NCI-H2227 (cell line): Measurements from ENCODE around the gene CDC23.
"Not testable (repeated sequence)": the region's sequence is repeated elsewhere in the genome, so short reads cannot be mapped to it uniquely, and the experiment has no call there.

Experiments used
- DNase-seq: peaks from one replicate; lab custom pipeline; 2025; ENCODE audit not compliant: unreplicated experiment; lab: John Stamatoyannopoulos, UW

Gene CDC23

DNA sequence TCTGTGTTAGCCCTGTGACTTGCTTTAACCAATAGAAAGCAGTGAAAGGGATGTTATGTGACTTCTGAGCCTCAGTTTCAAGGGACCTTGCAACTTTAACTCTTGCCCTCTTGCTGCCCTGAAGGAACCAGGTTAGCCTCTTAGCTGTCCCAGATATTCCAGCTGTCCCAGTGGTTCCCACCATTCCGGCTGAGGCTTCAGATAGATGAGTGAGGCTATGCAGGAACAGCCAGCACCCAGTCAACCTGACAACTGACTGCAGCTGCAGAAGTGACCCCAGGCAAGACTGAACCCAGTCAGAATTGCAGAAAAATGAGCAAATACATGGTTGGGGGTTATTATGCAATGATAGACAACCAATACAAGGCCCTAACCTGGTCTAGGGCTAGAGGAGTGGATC is 10.4 kb upstream of the CDC23 start:
- no peak for DNase-seq

DNA sequence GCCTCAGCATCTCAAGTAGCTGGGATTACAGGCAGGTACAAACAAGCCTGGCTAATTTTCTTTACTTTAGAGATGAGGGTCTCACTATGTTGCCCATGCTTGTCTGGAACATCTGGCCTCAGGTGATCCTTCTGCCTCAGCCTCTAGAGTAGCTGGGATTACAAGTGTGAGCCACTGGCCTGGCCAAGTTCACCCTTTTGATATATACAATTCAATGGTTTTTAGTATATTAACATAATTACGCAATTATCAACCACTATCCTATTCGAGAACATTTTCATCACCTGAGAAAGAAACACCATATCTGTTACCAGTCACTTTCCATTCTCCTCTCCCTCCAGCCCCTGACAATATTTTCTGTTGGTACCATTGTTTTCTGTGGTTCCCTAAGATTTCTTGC is 3.7 kb upstream of the CDC23 start:
- no peak for DNase-seq

DNA sequence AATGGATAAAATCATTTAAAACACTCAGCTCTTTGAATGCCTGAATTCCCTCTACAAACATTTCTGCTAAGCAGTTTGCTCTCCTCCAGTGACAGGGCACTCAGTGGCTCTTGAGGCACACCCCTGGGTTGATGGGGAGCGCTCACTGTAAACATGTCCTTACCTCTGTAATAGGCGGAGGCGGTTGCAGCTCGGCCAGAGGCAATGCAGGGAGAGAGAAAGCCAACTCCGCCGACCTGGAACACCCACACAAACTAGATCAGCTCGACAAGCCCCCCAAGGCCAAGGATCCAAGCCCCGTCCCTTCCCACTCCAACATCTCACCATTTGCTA is 329 bp downstream of the CDC23 start:
- no peak for DNase-seq

DNA sequence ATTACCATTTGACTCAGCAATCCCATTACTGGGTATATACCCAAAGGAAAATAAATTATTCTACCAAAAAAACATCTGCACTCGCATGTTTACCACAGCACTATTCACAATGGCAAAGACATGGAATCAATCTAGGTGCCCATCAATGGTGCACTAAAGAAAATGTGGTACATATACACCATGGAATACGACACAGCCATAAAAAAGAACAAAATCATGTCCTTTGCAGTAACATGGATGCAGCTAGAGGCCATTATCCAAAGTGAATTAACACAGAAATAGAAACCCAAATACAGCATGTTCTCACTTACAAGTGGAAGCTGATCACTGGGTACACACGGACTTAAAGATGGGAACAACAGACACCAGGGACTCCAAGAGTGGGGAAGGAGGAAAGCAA is 2.1 kb downstream of the CDC23 start:
- DNase-seq: no peak

DNA sequence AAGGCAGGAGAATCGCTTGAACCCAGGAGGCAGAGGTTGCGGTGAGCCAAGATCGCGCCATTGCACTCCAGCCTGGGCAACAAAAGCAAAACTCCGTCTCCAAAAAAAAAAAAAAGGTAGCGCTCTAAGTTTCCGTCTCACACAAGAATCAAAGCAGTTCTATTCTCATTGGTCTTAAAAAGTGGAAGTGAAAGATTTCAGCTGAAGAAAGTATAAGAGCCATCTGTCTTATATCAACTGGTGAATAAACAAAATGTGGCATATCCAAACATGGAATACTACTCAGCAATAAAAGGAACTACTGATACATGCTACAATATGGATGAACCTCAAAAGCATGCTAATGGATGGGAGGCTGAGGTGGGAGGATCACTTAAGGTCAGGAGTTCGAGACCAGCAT is 19.3 kb downstream of the CDC23 start:
- DNase-seq: not testable (repeated sequence)

DNA sequence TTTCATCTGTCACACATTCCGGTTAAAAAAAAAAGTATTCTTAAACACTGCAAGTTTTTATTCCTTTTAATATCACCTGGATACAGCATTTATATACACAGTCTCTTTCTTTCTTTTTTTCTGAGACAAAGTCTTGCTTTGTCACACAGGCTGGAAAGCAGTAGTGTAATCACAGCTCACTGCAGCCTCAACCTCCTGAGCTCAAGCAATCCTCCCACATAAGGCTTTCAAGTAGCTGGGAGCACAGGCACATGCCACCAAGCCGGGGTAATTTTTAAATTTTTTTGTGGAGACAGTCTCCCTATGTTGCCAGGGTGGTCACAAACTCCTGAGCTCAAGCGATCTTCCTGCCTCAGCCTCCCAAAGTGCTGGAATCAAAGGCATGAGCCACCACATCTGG is 20.3 kb downstream of the CDC23 start:
- no peak for DNase-seq

DNA sequence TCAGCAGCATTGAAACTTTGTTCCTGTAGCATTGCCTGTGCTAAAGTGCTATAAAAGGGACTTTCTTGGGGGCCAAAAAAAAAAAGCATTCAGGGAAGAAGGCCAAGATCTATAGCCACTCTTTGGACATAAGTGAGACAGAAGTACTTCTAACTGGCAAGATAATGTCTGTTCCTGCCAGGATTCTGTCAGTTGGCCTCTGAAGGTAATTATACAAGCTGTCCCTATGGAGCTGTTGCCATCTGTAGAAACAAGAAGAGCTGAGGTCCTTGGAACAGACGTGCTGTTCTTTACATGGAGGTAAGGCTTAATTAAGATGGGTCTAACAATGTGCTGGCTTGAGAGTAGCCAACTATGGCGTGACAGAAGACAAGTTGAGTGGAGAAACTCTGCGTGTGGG is 24.5 kb downstream of the CDC23 start:
- no peak for DNase-seq

DNA sequence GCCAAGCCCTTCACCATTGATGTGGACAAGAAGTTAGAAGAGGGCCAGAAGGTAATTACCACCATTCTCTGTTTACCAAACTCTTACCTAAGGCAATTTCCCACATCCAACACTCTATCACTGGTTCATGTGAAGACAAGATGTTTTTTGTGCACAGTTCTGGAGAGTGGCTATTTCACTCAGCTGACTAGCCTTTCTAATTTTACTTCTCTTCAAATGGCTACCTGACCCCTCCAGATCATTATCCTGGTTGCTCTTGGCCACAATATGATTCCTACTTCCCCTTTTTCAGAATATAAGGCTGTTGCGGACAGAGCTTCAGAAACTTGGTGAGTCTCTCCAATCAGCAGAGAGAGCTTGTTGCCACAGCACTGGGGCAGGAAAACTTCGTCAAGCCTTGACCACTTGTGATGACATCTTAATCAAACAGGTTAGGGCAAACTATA is 27.1 kb downstream of the CDC23 start:
- DNase-seq: no peak

DNA sequence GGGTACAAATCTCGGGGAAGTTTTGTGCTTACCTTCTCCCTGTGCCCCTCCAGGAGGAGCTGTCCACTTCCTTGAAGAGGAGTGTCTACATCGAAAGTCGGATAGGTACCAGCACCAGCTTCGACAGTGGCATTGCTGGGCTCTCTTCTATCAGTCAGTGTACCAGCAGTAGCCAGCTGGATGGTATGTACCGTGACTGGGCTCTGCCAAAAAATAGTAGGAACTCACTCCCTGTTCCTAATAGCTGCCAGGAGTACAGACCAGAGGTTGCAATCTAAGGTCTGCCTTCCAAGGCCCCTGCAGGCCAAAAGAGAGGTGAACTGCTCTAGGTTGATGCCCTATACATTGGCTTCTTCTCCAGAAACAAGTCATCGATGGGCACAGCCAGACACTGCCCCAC is 30.3 kb downstream of the CDC23 start:
- DNase-seq: no peak

DNA sequence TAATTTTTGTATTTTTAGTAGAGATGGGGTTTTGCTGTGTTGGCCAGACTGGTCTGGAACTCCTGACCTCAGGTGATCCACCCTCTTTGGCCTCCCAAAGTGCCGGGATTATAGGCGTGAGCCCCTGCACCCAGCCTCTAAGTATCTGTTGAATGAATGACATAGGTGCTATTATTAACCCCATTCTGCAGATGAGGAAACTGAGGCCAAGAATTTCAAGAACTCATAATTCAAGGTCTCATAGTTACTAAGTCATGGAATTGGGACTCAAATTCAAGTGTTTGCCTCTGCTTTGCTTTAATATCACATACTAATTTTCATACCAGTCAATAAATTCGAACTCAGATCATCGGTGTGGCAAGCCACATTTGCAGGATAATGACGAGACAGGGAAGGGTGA is 32.3 kb downstream of the CDC23 start:
- no peak for DNase-seq

DNA sequence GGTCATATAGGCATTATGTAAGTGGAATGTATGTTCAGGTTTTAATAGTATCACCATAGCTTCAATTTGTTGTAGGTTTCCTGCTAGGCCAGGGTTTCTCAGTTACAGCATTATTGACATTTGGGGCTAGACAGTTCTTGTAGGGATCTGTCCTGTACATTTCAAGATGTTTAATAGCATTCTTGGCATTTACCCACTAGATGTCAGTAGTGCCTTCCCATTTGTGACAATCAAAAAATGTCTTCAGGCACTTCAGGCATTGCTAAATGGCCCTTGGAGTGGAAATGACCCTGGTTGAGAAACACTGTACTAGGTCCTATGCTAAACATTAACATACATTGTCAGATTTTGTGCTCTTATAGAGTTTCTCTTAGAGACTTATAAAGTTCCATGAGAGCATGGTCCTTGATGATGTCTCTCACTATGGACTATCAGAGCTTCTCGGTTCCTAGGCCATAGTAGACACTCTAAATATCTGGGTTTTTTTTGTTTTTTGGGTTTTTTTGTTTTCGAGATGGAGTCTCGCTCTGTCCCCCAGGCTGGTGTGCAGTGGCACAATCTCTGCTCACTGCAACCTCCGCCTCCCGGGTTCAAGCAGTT is 32.8 kb downstream of the CDC23 start:
- DNase-seq: peak; percentile 71

DNA sequence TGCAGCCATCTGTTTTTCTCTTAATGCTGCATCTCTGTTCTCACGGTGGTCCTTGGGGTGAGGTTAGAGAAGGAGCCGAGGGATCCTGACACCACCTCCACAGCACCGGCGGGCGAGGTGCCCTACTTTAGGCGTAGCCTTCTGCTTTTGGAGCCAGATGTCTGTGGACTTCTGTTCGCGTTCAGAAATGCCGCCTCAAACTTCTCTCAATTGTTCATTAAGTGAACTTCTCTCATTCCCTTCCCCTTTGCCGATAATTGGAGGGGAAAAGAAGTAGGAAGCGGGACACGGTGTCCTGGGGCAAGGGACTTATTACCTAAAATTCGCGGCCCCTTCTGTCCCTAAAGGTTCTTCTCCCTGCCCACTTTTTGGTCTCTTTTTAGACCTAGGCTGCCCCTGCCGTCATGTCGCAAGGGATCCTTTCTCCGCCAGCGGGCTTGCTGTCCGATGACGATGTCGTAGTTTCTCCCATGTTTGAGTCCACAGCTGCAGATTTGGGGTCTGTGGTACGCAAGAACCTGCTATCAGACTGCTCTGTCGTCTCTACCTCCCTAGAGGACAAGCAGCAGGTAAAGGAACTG is 33.8 kb downstream of the CDC23 start:
- DNase-seq: no peak

DNA sequence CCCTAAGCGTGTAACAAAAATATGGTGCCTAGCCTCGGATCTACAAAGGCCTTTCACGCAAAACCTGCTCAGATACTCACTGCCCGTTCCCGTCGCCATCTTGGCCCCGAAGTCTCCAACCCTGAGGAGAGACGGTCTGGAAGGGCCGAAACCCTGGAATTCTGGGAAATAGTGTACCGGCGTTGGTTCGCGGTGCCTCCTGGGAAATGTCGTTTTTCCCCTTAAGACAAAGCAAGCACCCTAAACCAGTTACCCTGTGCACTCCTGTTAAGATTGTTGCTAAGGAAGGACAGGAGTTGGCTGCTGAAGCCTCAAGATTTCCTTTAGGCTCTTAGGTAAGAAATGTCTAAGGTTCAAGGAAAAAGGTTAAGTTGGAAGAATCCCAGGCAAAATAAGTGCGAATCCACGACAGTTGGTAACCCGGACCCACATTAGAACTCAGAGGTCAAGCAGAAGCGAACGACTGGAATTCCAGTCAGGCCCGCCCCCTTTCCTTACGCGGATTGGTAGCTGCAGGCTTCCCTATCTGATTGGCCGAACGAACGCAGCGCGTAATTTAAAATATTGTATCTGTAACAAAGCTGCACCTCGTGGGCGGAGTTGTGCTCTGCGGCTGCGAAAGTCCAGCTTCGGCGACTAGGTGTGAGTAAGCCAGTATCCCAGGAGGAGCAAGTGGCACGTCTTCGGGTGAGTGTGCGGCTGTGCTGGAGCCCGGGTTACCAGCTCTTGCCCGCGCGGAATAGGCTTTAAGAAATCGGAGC is 34.4 kb downstream of the CDC23 start, which contains the start of the genes BRD8 and KIF20A:
TSS of gene BRD8 (minus strand) at position 115 of the 761 bp plus-strand sequence. CDS start at position 99, 16 bp downstream.
TSS of gene KIF20A (plus strand) at position 597 of the 761 bp plus-strand sequence. CDS start 569 bp downstream, outside the sequence.
- peak; percentile 94 for DNase-seq

DNA sequence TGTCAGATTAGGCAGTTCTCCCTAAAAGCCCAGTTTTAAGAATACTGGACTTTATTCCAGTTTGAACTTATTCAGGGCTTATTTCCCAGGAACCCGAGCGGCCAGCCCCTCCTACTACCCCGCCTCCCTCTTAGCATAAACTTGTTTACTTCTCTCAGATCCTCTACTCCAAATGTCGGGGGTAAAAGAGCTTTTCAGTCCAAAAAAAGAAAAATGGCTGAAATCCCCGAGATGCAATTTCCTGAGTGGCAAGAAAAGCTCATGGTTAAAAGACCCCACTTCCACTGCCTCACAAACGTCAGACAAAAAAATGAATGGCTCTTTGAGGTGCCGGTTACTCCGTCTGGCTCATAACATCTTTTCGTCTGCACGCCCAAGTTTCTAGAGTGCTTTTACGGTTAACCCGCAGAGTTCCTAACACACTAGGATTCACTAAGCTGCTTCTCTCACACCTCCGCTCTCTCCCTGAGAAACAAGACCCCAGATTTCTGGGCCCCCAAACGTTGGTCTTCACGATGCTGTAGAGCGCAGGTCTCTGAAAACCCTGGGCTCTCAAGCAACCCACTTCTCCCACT is 35.1 kb downstream of the CDC23 start:
- DNase-seq: peak; percentile 28

DNA sequence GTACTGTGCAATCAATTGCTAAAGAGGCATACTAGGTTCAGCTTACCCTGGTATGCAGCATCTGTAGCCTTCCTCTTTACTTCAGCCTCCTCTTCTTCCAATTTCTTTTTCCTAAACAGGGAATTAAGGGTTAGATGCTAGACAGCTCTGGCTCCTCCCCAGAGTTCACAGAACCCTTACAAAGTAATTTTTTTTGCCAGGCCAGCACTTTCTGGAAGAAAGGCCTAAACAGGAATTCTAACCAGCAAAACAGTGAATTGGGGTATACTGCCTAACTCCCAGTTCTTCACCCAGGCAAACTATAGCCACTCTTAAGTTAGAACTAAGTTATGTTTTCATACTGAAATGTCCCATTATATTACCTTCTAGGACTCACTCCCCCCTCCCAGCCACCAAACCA is 42.8 kb downstream of the CDC23 start:
- DNase-seq: no peak

DNA sequence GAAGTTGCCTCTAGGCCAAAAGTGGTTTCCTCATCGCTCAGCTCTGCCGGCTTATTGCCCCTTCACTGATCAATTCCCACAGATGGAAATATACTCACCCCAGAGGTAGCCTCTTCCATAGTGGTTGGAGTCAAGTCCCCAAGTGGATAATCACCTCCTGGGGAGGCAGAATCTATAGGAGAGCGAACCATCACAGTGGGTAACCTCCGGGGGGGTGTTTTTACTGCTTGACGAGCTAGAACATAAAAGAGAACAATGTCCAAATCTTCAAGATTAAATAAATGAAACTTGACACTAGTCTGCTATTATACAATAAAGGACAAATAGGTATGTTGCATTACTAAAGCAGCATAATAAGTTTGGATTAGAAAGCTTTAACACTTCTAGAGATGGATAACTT is 44.0 kb downstream of the CDC23 start:
- no peak for DNase-seq

DNA sequence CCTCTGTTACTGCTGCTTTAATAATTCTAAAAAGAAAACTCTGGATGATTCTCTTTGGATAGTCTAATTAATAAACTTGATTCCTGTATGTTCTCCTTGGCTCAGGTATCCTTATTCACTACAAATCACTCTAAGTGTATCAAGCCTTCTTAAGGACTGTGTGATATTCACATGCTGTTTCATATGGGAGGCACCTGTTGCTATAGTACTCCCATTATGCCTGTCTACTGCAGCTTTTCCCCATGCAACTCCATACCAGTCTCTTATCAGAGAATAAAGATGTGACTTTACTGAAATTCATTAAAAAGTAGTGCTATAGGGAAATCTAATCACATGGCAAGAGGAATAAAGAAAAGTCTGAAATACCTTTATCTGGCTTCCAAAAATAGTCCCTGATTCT is 49.4 kb downstream of the CDC23 start:
- no peak for DNase-seq

DNA sequence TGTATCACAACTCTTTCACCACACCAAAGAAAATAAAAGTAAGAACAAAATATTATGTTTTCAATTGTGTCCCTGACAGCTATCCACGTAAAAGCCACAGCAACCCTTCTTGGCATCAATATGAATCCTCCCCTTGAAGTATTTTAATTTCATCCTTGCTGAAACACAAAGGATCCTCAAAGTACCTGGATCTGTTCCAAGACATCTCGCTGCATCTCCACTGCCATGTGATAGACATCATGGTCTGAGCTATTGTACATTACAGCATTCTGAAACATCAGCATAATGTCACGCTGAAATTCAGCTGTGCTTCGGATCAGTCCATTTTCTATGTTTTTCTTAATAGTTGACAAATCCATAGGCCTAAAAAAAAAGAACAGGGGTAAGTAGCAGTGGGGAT is 52.4 kb downstream of the CDC23 start:
- no peak for DNase-seq

DNA sequence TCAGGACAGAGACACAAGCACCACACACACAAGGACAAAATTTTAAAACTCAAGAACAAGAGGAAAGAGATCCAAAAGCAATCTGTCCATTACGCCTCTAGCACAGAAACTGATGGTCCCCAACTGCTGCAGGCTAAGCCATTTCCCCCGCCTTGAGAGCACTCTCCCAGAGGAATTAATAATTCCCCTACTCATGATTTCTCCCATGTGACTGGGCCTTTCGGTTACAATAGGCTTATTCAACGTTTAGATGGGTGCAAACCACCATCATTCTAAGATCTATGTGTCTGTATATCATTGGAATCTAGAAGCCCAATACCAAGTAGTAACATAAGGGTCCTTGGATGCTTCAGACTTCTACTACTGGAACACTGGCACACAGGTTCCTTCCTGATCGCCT is 53.5 kb downstream of the CDC23 start:
- DNase-seq: no peak

DNA sequence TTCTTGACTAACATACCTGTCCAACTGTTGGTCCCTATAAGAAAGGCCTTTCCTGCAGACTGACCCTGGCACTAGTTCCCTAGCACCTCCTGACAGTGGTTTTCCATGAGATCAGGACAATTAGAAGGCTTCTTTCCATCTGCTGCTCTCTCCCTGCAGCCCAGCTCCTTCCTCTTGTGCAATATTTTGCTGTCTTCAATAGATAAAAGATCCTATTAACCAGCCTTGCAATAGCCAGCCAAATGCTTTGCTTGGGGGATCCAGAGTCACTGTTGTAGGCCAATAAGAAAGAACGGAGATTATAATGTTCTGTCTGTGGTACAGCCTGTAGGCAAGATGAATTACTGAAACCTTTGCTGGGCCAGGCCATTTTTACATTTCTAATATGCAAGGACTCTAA is 55.5 kb downstream of the CDC23 start:
- no peak for DNase-seq

DNA sequence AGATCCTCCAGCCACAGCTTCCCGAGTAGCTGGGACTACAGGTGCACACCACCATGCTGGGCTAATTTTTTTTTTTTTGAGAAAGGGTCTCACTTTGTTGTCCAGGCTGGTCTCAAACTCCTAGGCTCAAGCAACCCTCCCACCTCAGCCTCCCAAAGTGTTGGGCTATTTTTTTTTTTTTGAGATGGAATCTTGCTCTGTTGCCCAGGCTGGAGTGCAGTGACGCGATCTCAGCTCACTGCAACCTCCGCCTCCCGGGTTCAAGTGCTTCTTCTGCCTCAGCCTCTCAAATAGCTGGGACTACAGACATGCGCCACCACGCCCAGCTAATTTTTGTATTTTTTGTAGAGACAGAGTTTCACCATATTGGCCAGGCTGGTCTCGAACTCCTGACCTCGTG is 57.1 kb downstream of the CDC23 start:
- DNase-seq: not testable (repeated sequence)

DNA sequence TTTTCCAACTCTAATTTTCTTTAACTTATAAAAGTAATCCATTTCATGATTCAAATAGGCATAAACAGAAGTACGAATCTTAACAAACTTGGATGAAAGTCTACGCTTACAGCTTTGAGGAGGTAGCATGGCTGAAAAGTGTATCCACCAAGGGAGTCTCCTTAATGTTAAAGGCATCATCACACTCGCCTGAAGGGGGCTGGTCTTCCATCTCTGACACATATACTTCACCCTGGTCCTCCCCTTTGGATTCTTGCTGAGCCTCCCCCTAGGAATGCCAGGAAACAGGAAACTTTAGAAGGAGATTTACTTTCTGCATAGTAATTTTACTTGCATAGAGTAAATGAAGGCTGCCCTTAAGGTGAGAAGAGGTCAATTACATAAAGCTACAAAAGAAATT is 63.6 kb downstream of the CDC23 start:
- DNase-seq: no peak
